HFFc6 (cell line): ENCODE data around the gene RRP1. TPM values are rescaled to one million over a fixed set of nuclear protein-coding genes. Genes with fewer than 3 reads are reported as not detected.

ENCODE experiments used
- DNase-seq: peaks from one replicate; pipeline ENCODE4 v3.0.0-alpha.2; 2018
- H3K27ac Mint-ChIP-seq: 2 replicates; pipeline ENCODE4 v1.8.0; 2020; ENCODE audit warnings: mild to moderate bottlenecking, mixed read lengths
- H3K27me3 Mint-ChIP-seq: 2 replicates; pipeline ENCODE4 v1.8.0; 2021; ENCODE audit warnings: mild to moderate bottlenecking, moderate library complexity, mixed read lengths; ENCODE audit not compliant: insufficient read depth
- H3K36me3 Mint-ChIP-seq: 2 replicates; pipeline ENCODE4 v1.8.0; 2021; ENCODE audit warnings: low read depth, mixed read lengths
- H3K4me1 Mint-ChIP-seq: 2 replicates; pipeline ENCODE4 v1.8.0; 2020; ENCODE audit warnings: low read depth, mixed read lengths
- H3K4me3 Mint-ChIP-seq: 2 replicates; pipeline ENCODE4 v1.8.0; 2020; ENCODE audit warnings: mild to moderate bottlenecking, moderate library complexity, mixed read lengths
- H3K9me3 Mint-ChIP-seq: 2 replicates; pipeline ENCODE4 v1.8.0; 2020; ENCODE audit warnings: mild to moderate bottlenecking, mixed read lengths
- total RNA-seq, 6 experiments: library from RNA; stranded (reverse); fragmentation: NEBNext Ultra II Directional; extraction: Animal tissue kit (Norgen Biotek cat#: 25700); gene quantifications; 2 replicates in 1 of 6; 3 replicates in 5 of 6; pipeline ENCODE4 v1.2.3, GENCODE V29; 2021
- TF ChIP-seq, protein P1 (sequence below): fragments of 200-600 bp; sonication (generic); IDR thresholded peaks from 2 replicates; pipeline ENCODE4 v1.5.0; 2021; ENCODE audit warnings: antibody characterized with exemption, mild to moderate bottlenecking

RRP1 gene
- total RNA-seq, 6 experiments from 2014 or later, result 19.9 to 24.8 (median 23.0) TPM

DNA sequence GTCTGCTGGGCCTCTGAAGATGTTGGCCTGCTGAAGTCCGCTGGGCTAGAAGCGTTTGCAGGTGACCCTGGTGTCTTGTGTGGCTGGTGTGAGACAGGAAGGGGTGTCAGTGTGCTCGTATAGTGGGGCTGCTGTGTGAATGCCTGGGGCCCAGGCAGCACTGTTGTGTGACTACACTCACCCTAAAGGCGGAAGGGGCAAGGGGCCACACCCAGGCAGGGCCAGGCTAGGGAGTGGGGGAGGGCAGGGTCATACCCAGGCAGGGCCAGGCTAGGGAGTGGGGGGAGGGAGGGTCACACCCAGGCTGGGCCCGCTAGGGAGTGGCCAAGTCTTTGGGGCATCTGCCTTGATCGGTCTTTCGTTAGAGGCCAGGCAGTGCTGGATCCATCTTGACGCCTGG lies 45.4 kb upstream of the RRP1 start:
- Mint-ChIP-seq H3K4me1 (peaks cover 9% of the 10 kb centered on the region; the same call in 1 of the 2 replicates), H3K27ac (no peak overlapping the region), H3K9me3 (no peaks in the 10 kb centered on the region), H3K4me3 (no peak overlapping the region), H3K36me3 (peaks cover 39% of the 10 kb centered on the region), H3K27me3 (peaks cover 2% of the 10 kb centered on the region; the same call in 1 of the 2 replicates)
- TF ChIP-seq, protein P1, sequence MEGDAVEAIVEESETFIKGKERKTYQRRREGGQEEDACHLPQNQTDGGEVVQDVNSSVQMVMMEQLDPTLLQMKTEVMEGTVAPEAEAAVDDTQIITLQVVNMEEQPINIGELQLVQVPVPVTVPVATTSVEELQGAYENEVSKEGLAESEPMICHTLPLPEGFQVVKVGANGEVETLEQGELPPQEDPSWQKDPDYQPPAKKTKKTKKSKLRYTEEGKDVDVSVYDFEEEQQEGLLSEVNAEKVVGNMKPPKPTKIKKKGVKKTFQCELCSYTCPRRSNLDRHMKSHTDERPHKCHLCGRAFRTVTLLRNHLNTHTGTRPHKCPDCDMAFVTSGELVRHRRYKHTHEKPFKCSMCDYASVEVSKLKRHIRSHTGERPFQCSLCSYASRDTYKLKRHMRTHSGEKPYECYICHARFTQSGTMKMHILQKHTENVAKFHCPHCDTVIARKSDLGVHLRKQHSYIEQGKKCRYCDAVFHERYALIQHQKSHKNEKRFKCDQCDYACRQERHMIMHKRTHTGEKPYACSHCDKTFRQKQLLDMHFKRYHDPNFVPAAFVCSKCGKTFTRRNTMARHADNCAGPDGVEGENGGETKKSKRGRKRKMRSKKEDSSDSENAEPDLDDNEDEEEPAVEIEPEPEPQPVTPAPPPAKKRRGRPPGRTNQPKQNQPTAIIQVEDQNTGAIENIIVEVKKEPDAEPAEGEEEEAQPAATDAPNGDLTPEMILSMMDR, result no peak
- no peak for DNase-seq

DNA sequence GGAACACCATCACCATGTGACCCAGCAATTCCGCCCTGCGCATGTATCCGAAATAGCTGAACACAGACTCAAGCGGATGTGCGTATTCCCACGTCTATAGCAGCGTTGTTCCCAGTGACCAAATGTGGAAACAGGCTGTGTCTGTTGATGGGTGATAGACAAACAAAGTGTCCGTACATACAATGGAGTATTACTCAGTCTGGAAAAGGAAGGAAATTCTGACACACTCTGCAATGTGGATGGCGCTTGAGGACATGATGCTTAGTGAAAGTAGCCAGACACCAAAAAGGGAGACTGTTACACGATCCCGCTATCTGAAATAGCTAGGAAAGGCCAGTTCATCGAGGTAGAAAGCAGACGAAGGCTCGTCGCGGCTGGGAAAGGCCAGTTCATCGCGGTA lies 44.7 kb upstream of the RRP1 start:
- TF ChIP-seq, protein P1, result no peak
- DNase-seq, result no peak
- Mint-ChIP-seq H3K27me3 (peaks cover 2% of the 10 kb centered on the region; the same call in 1 of the 2 replicates), H3K4me1 (0 out of 2 replicates have a peak, but pooled peaks cover 4% of the 10 kb centered on the region), H3K27ac (no peak overlapping the region; the same call in 1 of the 2 replicates), H3K9me3 (no peaks in the 10 kb centered on the region), H3K4me3 (no peak overlapping the region), H3K36me3 (peaks cover 32% of the 10 kb centered on the region)

DNA sequence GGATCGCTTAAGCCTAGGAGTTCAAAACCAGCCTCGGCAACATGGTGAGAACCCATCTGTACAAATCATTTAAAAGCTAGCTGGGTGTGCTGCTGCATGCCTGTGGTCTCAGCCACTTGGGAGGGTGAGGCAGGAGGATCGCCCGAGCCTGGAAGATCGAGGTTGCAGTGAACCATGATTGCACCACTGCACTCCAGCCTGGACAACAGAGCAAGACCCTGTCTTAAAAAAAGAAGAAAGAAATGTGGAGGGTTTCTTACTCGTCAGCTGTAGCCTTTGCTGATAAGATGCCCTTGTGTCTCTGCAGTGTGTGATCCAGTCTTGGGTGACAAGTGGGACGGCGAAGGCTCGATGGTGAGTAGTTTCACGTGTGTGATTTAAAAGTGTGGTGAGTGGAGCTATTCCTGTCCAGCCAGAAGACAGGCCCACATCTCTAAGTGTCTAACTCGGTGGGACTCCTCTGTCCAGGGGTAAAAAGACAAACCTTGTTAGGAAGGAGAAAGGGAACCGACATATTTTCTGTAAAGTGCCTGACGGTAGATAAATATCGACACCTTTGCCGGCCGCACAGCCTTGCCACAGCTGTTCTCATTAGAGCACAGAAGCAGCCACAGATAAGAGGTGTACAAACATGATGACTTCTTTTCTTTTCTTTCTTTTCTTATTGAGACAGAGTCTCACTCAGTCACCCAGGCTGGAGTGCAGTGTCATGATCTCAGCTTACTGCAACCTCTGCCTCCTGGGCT lies 43.4 kb upstream of the RRP1 start:
- no peak overlapping the region for H3K27ac Mint-ChIP-seq
- H3K36me3 Mint-ChIP-seq, result peaks cover 41% of the 10 kb centered on the region
- no peaks in the 10 kb centered on the region for H3K4me1 Mint-ChIP-seq
- no peak for DNase-seq
- H3K9me3 Mint-ChIP-seq, result no peaks in the 10 kb centered on the region
- TF ChIP-seq, protein P1, result no peak
- H3K4me3 Mint-ChIP-seq, result no peak overlapping the region
- H3K27me3 Mint-ChIP-seq, result no peaks in the 10 kb centered on the region; the same call in none of the 2 replicates

DNA sequence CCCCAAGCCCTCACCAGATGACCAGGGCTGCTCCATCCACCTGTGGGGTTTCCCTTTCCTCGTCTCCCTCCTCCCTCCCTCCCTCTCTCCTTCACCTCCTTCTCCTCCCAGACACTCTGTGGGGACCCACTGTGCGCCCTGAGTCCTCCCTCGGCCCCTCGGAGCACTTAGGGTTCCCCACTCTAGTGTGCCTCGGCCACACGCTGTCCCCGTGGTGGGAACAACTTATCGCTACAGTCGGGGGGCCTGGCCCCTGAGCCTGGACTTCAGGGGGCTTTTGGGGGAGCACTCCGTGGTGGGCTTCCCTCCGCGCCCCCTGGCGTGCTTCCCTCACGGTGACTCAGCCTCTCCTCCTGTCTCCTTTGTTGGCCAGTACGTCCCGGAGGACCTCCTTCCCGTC lies 40.8 kb upstream of the RRP1 start:
- H3K36me3 Mint-ChIP-seq, result peaks cover 52% of the 10 kb centered on the region
- H3K4me3 Mint-ChIP-seq, result no peak overlapping the region
- H3K27ac Mint-ChIP-seq, result no peak overlapping the region
- no peaks in the 10 kb centered on the region for H3K9me3 Mint-ChIP-seq
- TF ChIP-seq, protein P1, result no peak
- no peaks in the 10 kb centered on the region; the same call in none of the 2 replicates for H3K27me3 Mint-ChIP-seq
- no peaks in the 10 kb centered on the region for H3K4me1 Mint-ChIP-seq
- DNase-seq, result no peak

DNA sequence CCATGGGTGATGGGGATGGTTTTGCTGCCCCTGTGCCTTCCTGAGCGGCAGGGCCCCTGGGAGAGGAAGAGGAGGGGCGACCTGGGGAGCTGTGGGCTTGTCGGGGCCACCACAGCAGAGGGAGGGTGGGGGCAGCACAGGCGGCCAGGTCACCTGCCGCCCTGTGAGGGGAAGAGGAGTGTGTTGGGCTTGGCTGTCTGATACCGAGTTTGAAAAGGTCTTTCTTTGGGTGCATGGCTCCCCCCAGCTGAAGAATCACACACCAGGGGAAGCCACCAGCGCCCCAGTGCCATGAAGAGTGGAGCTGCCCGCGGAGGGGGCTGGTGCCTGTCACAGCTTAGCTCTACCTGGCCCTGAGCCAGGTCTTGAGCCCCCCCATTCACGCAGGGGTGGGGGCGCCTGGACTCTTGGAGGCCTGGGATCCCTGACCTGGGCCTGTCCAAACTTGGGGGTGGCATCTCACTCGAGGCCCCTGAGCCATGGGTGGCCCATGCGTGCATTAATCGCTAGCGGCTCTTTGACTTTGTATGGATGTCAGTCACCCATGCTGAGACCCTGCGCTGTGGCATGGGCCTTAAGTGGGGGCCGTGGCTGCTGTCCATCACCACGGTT lies 39.6 kb upstream of the RRP1 start:
- H3K27me3 Mint-ChIP-seq, result no peaks in the 10 kb centered on the region; the same call in none of the 2 replicates
- peaks cover 53% of the 10 kb centered on the region for H3K36me3 Mint-ChIP-seq
- H3K27ac Mint-ChIP-seq, result no peak overlapping the region

More for the DNA sequence above, 39.6 kb upstream of the RRP1 start:
- Mint-ChIP-seq H3K9me3 (no peaks in the 10 kb centered on the region), H3K4me3 (no peak overlapping the region), H3K4me1 (no peaks in the 10 kb centered on the region)
- TF ChIP-seq, protein P1, result no peak
- DNase-seq, result no peak
